ENCODE results near the gene MYO19.
"Not testable (repeated sequence)": the region's sequence is repeated elsewhere in the genome, so short reads cannot be mapped to it uniquely, and the experiment has no call there.

Gene MYO19

GRCh38 chr17:36498560-36499300 is 35.9 kb downstream of the MYO19 start:
- no peak for DNase-seq (ENCODE audit: low read depth)

- no peak for DNase-seq (ENCODE audit: low read depth)
These were observed 36.5 kb downstream of the MYO19 start for GRCh38 chr17:36498155-36498554.

- DNase-seq (ENCODE audit: low read depth) = no peak
These were observed 38.5 kb downstream of the MYO19 start for GRCh38 chr17:36496018-36496789.

GRCh38 chr17:36495076-36495578 is 39.5 kb downstream of the MYO19 start:
- DNase-seq (ENCODE audit: low read depth) = no peak

GRCh38 chr17:36494674-36495073 is 40.0 kb downstream of the MYO19 start:
- no peak for DNase-seq (ENCODE audit: low read depth)

- no peak for DNase-seq (ENCODE audit: low read depth)
These were observed 40.7 kb downstream of the MYO19 start for GRCh38 chr17:36493956-36494355.

GRCh38 chr17:36486204-36487194 is 48.2 kb downstream of the MYO19 start, which contains the start of gene ZNHIT3:
ZNHIT3 (plus strand) TSS chr17:36486681; CDS start chr17:36486700, 19 bp downstream.
- peak; percentile 78 for DNase-seq (ENCODE audit: low read depth)

GRCh38 chr17:36485805-36486203 is 48.9 kb downstream of the MYO19 start:
- DNase-seq (ENCODE audit: low read depth) = no peak

GRCh38 chr17:36485027-36485426 is 49.6 kb downstream of the MYO19 start:
- DNase-seq (ENCODE audit: low read depth) = no peak

- not testable (repeated sequence) for DNase-seq (ENCODE audit: low read depth)
These were observed 50.6 kb downstream of the MYO19 start for GRCh38 chr17:36484021-36484420.

- peak; percentile 45 for DNase-seq (ENCODE audit: low read depth)
These were observed 51.8 kb downstream of the MYO19 start for GRCh38 chr17:36482611-36483504.

- DNase-seq (ENCODE audit: low read depth) = no peak
These were observed 52.8 kb downstream of the MYO19 start for GRCh38 chr17:36481829-36482228.

- no peak for DNase-seq (ENCODE audit: low read depth)
These were observed 59.2 kb downstream of the MYO19 start for GRCh38 chr17:36475346-36475970.

- no peak for DNase-seq (ENCODE audit: low read depth)
These were observed 60.1 kb downstream of the MYO19 start for GRCh38 chr17:36474571-36474970.

- DNase-seq (ENCODE audit: low read depth) = no peak
These were observed 64.2 kb downstream of the MYO19 start for GRCh38 chr17:36470499-36470898.

- no peak for DNase-seq (ENCODE audit: low read depth)
These were observed 64.9 kb downstream of the MYO19 start for GRCh38 chr17:36469733-36470132.

- DNase-seq (ENCODE audit: low read depth) = no peak
These were observed 65.6 kb downstream of the MYO19 start for GRCh38 chr17:36468903-36469635.

- DNase-seq (ENCODE audit: low read depth) = no peak
These were observed 69.9 kb downstream of the MYO19 start for GRCh38 chr17:36464765-36465088.

- no peak for DNase-seq (ENCODE audit: low read depth)
These were observed 70.5 kb downstream of the MYO19 start for GRCh38 chr17:36463916-36464764.

Data from stimulated activated CD8-positive, alpha-beta memory T cell treated with anti-CD3 and anti-CD28 coated beads, Interleukin-15, amount 100 ng/mL, for 1 hour (primary cell).